ENCODE data around the gene PHACTR1. TPM values are rescaled to one million over a fixed set of nuclear protein-coding genes. Genes with fewer than 3 reads are reported as not detected.
A peak's percentile ranks its signal among the peaks of the same experiment; 100 is the strongest.

Gene PHACTR1
- total RNA-seq, 2 donors from 2014 or later, result 6.0 to 12.9 TPM

- TF ChIP-seq CTCF (IDR thresholded peaks at IDR 0.05), result no peak
- no peak for TF ChIP-seq POLR2A (IDR thresholded peaks at IDR 0.05)
- no peaks in the 10 kb centered on the region for H3K9me3 ChIP-seq
- H3K27ac ChIP-seq, result peak overlapping the region in 3 of 4 donors; percentile 8 to 49 (median 42)
- intact Hi-C loops (cut with DNase I), result no loop called here
- ATAC-seq (no peak), DNase-seq (no peak)
- H3K36me3 ChIP-seq (replicated peaks in 1 of 2; ENCODE audit: insufficient read depth in 1 of 2, low read depth in 2 of 2), result no peaks in the 10 kb centered on the region
- 80 to 92% methylated on average over 4 of the region's 4 CpGs for WGBS, 2 donors
- H3K27me3 ChIP-seq, result no peaks in the 10 kb centered on the region
- no peak overlapping the region for H3K4me3 ChIP-seq
- peaks cover 27% of the 10 kb centered on the region for H3K4me1 ChIP-seq
Measured at GRCh38 chr6:12961761-12962160, 245.2 kb downstream of the PHACTR1 start.

GRCh38 chr6:12962529-12962928, 246.0 kb downstream of the PHACTR1 start:
- no peaks in the 10 kb centered on the region for H3K27me3 ChIP-seq
- H3K4me1 ChIP-seq, result peaks cover 25% of the 10 kb centered on the region
- no peaks in the 10 kb centered on the region for H3K36me3 ChIP-seq (replicated peaks in 1 of 2; ENCODE audit: insufficient read depth in 1 of 2, low read depth in 2 of 2)
- ATAC-seq (peak; percentile 60), DNase-seq (peak; percentile 17 to 63 (median 34))
- peak overlapping the region in 3 of 4 donors; percentile 8 to 49 (median 42) for H3K27ac ChIP-seq
- no peaks in the 10 kb centered on the region for H3K9me3 ChIP-seq
- intact Hi-C loops (cut with DNase I), result no loop called here
- no peak overlapping the region for H3K4me3 ChIP-seq
- 7 to 11% methylated on average over 1 of the region's 1 CpG for whole genome bisulfite sequencing, 2 donors
- no peak for TF ChIP-seq CTCF (IDR thresholded peaks at IDR 0.05)
- TF ChIP-seq POLR2A (IDR thresholded peaks at IDR 0.05), result no peak

- TF ChIP-seq POLR2A (IDR thresholded peaks at IDR 0.05) (no peak), CTCF (IDR thresholded peaks at IDR 0.05) (no peak)
- Histone ChIP-seq H3K27ac (peak overlapping the region in 3 of 4 donors; percentile 8 to 49 (median 42)), H3K4me3 (no peak overlapping the region), H3K27me3 (no peaks in the 10 kb centered on the region), H3K4me1 (peaks cover 20% of the 10 kb centered on the region), H3K9me3 (no peaks in the 10 kb centered on the region), H3K36me3 (replicated peaks in 1 of 2; ENCODE audit: insufficient read depth in 1 of 2, low read depth in 2 of 2) (no peaks in the 10 kb centered on the region)
- DNase-seq (no peak), ATAC-seq (no peak)
- WGBS, 2 donors, result 62 to 93% methylated on average over 5 of the region's 5 CpGs
- intact Hi-C loops (cut with DNase I), result no loop called here
Measured at GRCh38 chr6:12962987-12963386, 246.4 kb downstream of the PHACTR1 start.

DNA sequence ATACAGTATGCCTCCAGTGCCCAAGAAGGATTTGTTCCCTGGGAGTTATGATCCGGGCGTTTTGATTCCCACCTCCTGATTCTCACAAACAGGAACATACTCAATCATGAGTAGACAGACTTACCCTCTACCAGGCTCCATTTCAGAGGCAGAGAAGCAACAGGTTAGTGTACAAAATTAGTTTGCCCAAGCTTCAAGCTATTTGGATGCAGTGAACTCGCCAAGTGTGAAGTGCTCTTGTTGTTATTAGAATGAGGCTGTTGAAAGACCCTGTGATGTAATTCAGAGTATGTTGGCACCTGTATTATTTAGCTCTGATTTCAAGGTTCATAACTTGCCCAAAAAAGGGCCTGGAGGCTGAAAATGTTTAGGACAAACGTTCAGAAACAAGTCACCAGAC, 247.0 kb downstream of the PHACTR1 start:
- Histone ChIP-seq H3K4me1 (peaks cover 15% of the 10 kb centered on the region), H3K9me3 (no peaks in the 10 kb centered on the region), H3K4me3 (no peak overlapping the region), H3K27me3 (no peaks in the 10 kb centered on the region), H3K36me3 (replicated peaks in 1 of 2; ENCODE audit: insufficient read depth in 1 of 2, low read depth in 2 of 2) (no peaks in the 10 kb centered on the region), H3K27ac (peak overlapping the region in 1 of 4 donors; percentile 49)
- no peak for DNase-seq
- ATAC-seq, result no peak
- intact Hi-C loops (cut with DNase I), result no loop called here
- TF ChIP-seq CTCF (IDR thresholded peaks at IDR 0.05), result no peak
- TF ChIP-seq POLR2A (IDR thresholded peaks at IDR 0.05), result no peak
- WGBS, 2 donors, result 73 to 82% methylated on average over 4 of the region's 4 CpGs

DNA sequence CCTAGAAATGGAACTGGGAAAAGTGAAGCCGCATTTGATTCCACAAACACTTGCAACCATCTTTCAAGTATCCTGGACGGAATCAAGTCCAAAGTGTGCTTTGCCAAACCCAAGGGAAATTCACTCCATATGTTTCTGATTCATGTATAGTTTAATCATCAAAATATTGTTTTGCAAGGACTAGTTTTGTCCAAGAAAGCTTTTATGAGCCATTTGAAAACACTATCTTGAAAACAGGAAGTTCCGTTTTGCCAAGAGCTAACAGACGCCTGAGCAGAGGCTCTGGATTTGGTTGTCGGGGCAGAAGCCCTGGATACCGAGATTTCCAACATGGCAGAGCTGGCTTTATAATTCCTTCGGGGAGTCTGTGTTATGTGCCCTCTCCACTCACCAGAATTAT, 251.1 kb downstream of the PHACTR1 start:
- WGBS, 2 donors, result 79 to 89% methylated on average over 7 of the region's 7 CpGs
- no peaks in the 10 kb centered on the region for H3K36me3 ChIP-seq (replicated peaks in 1 of 2; ENCODE audit: insufficient read depth in 1 of 2, low read depth in 2 of 2)
- TF ChIP-seq CTCF (IDR thresholded peaks at IDR 0.05) (no peak), POLR2A (IDR thresholded peaks at IDR 0.05) (no peak)
- ATAC-seq (no peak), DNase-seq (no peak)
- H3K27ac ChIP-seq, result no peak overlapping the region
- intact Hi-C loops (cut with DNase I), result no loop called here
- no peak overlapping the region for H3K4me3 ChIP-seq
- H3K9me3 ChIP-seq, result no peaks in the 10 kb centered on the region
- no peaks in the 10 kb centered on the region for H3K27me3 ChIP-seq
- H3K4me1 ChIP-seq, result peaks cover 4% of the 10 kb centered on the region
